IMR-90 (cell line): ENCODE measurements around the gene TEX53.

Experiments
- BHLHE40 ChIP-seq: fragments of 150-350 bp; IDR thresholded peaks from 2 replicates; pipeline ENCODE4 v1.6.1; 2016; ENCODE audit warnings: mild to moderate bottlenecking, low read depth, low read length
- CEBPB ChIP-seq: IDR thresholded peaks from 2 replicates; pipeline ENCODE4 v1.6.1; 2012; ENCODE audit warnings: low read depth, low read length, improper control_type of control experiment
- CHD1 ChIP-seq: IDR thresholded peaks from 2 replicates; pipeline ENCODE4 v1.6.1; 2012; ENCODE audit warnings: low read depth, low read length, improper control_type of control experiment
- CTCF ChIP-seq: conservative IDR thresholded peaks from 2 replicates; pipeline ENCODE4 v1.5.1; 2012; ENCODE audit warnings: mild to moderate bottlenecking, low read depth, low read length, improper control_type of control experiment
- ELK1 ChIP-seq: fragments of 150-350 bp; IDR thresholded peaks from 2 replicates; pipeline ENCODE4 v1.6.1; 2016; ENCODE audit warnings: low read depth, mild to moderate bottlenecking, low read length, moderate library complexity, borderline replicate concordance
- FOS ChIP-seq: fragments of 150-350 bp; IDR thresholded peaks from 2 replicates; pipeline ENCODE4 v1.6.1; 2016; ENCODE audit warnings: low read depth, low read length
- MAZ ChIP-seq: IDR thresholded peaks from 2 replicates; pipeline ENCODE4 v1.6.1; 2012; ENCODE audit warnings: low read depth, mild to moderate bottlenecking, low read length, improper control_type of control experiment, moderate library complexity, borderline replicate concordance
- MXI1 ChIP-seq: IDR thresholded peaks from 2 replicates; pipeline ENCODE4 v1.6.1; 2012; ENCODE audit warnings: low read depth, mild to moderate bottlenecking, low read length, moderate library complexity, borderline replicate concordance
- POLR2A ChIP-seq: IDR thresholded peaks from 2 replicates; pipeline ENCODE4 v1.6.1; 2012; ENCODE audit warnings: mild to moderate bottlenecking, low read depth, low read length
- RAD21 ChIP-seq: IDR thresholded peaks from 2 replicates; pipeline ENCODE4 v1.6.1; 2012; ENCODE audit warnings: low read length, improper control_type of control experiment
- RCOR1 ChIP-seq: IDR thresholded peaks from 2 replicates; pipeline ENCODE4 v1.6.1; 2012; ENCODE audit warnings: mild to moderate bottlenecking, low read length, improper control_type of control experiment; ENCODE audit not compliant: insufficient replicate concordance
- RFX5 ChIP-seq: IDR thresholded peaks from 2 replicates; pipeline ENCODE4 v1.8.0; 2012; ENCODE audit warnings: low read depth, mild to moderate bottlenecking, low read length, moderate library complexity
- SMC3 ChIP-seq: fragments of 150-350 bp; IDR thresholded peaks from 2 replicates; pipeline ENCODE4 v1.6.1; 2016; ENCODE audit warnings: low read depth, mild to moderate bottlenecking, antibody characterized with exemption, low read length, moderate library complexity
- USF2 ChIP-seq: fragments of 150-350 bp; IDR thresholded peaks from 2 replicates; pipeline ENCODE4 v1.6.1; 2017; ENCODE audit warnings: mild to moderate bottlenecking, antibody characterized with exemption, low read length, low read depth

GRCh38 chr9:114612272-114612923 is 45.2 kb downstream of the TEX53 start:
- TF ChIP-seq MAZ (no peak), BHLHE40 (no peak), CTCF (no peak), POLR2A (no peak), RAD21 (no peak), CEBPB (no peak), RFX5 (no peak), MXI1 (no peak), SMC3 (no peak), USF2 (no peak), CHD1 (no peak), ELK1 (no peak), FOS (no peak), RCOR1 (no peak)
